B cell (primary cell): ENCODE results near the gene KAZN. TPM values are rescaled to one million over a fixed set of nuclear protein-coding genes. Genes with fewer than 3 reads are reported as not detected.

Experiments
- ATAC-seq: fragments of 200-7000 bp; cut with Tn5 transposase; one replicate; pipeline ENCODE4 v1.10.0; 2021; ENCODE audit warnings: low read depth, mild to moderate bottlenecking, moderate number of reproducible peaks, moderate library complexity
- CTCF ChIA-PET: fragments of 350-600 bp; sonication (Branson Sonifier 250); formaldehyde crosslinking; loops from one replicate; lab custom pipeline; 2021; ENCODE audit warnings: antibody characterized with exemption, inconsistent platforms; lab: Charles Lee
- POLR2A ChIA-PET: fragments of 350-600 bp; sonication (Branson Sonifier 250); formaldehyde crosslinking; loops from one replicate; lab custom pipeline; 2021; ENCODE audit warnings: antibody characterized with exemption; lab: Charles Lee
- DNase-seq: peaks from one replicate; pipeline ENCODE4 v3.0.0; 2013
- H2AFZ ChIP-seq: 2 replicates; pipeline ENCODE4 v1.6.1; 2012; ENCODE audit warnings: mild to moderate bottlenecking, low read depth, low read length; ENCODE audit not compliant: insufficient read depth, poor library complexity, severe bottlenecking
- H3K27ac ChIP-seq, 2 donors: 1 replicate in 1 of 2; 2 replicates in 1 of 2; pipeline ENCODE4 v1.5.1; 2012 to 2013; ENCODE audit warnings: low read length in 2 of 2, mild to moderate bottlenecking in 2 of 2, moderate library complexity in 1 of 2
- H3K27me3 ChIP-seq, 4 experiments: fragments of 200-600 bp in 1 of 4; sonication (generic) in 1 of 4; replicated peaks in 1 of 4; 1 replicate in 2 of 4; 2 replicates in 2 of 4; pipeline versions ENCODE4 v1.6.1 to v1.7.0; 2013 to 2016; ENCODE audit warnings: low read length in 3 of 4, mild to moderate bottlenecking in 2 of 4, mixed read lengths in 1 of 4, moderate library complexity in 1 of 4; ENCODE audit not compliant: insufficient read depth in 4 of 4, control insufficient read depth in 3 of 4; ENCODE audit errors: control extremely low read depth in 1 of 4
- H3K36me3 ChIP-seq, 2 experiments: replicated peaks in 1 of 2; 1 replicate in 1 of 2; 2 replicates in 1 of 2; pipeline versions ENCODE4 v1.6.1 to v1.7.1; 2013; ENCODE audit warnings: low read length in 1 of 2; ENCODE audit not compliant: insufficient read depth in 2 of 2, control insufficient read depth in 1 of 2; ENCODE audit errors: control extremely low read depth in 1 of 2, extremely low read depth in 1 of 2
- H3K4me1 ChIP-seq, 2 donors: fragments of 200-600 bp in 1 of 2; sonication (generic) in 1 of 2; 1 replicate in 1 of 2; 2 replicates in 1 of 2; pipeline versions ENCODE4 v1.5.1 to v1.6.1; 2013 to 2017; ENCODE audit warnings: low read length in 2 of 2; ENCODE audit not compliant: control insufficient read depth in 2 of 2, insufficient read depth in 2 of 2
- H3K4me2 ChIP-seq: replicated peaks from 2 replicates; pipeline ENCODE3; 2012; ENCODE audit warnings: mild to moderate bottlenecking, low read depth, low read length; ENCODE audit not compliant: poor library complexity, severe bottlenecking
- H3K4me3 ChIP-seq, 5 experiments: fragments of 200-600 bp in 1 of 5; sonication (generic) in 1 of 5; 1 replicate in 3 of 5; 2 replicates in 2 of 5; pipeline versions ENCODE4 v1.5.1 to v1.7.0; 2011 to 2016; ENCODE audit warnings: low read length in 4 of 5, mild to moderate bottlenecking in 4 of 5, low read depth in 2 of 5, control low read depth in 1 of 5, moderate library complexity in 1 of 5; ENCODE audit not compliant: insufficient read depth in 1 of 5; ENCODE audit errors: control extremely low read depth in 1 of 5, extremely low read depth in 1 of 5
- H3K79me2 ChIP-seq: fragments of 200-600 bp; sonication (generic); one replicate; pipeline ENCODE4 v1.6.0; 2016; ENCODE audit warnings: low read length; ENCODE audit not compliant: control insufficient read depth, insufficient read depth
- H3K9ac ChIP-seq: fragments of 200-600 bp; sonication (generic); 2 replicates; pipeline ENCODE4 v1.6.1; 2017; ENCODE audit warnings: mild to moderate bottlenecking, low read length, moderate library complexity
- H3K9me3 ChIP-seq, 3 donors: one replicate each; pipeline versions ENCODE4 v1.6.1 to v1.7.1; 2013; ENCODE audit warnings: low read length in 2 of 3; ENCODE audit not compliant: control insufficient read depth in 2 of 3, insufficient read depth in 1 of 3; ENCODE audit errors: control extremely low read depth in 1 of 3
- H4K20me1 ChIP-seq: 2 replicates; pipeline ENCODE4 v1.6.0; 2012; ENCODE audit warnings: mild to moderate bottlenecking, low read length; ENCODE audit not compliant: insufficient read depth, control insufficient read depth, poor library complexity, severe bottlenecking
- H3K27ac Mint-ChIP-seq: one replicate; pipeline ENCODE4 v1.8.0; 2021; ENCODE audit warnings: mixed read lengths
- H3K27me3 Mint-ChIP-seq: one replicate; pipeline ENCODE4 v1.8.0; 2021; ENCODE audit warnings: mixed read lengths
- H3K4me1 Mint-ChIP-seq: one replicate; pipeline ENCODE4 v1.8.0; 2021; ENCODE audit warnings: mixed read lengths
- H3K4me3 Mint-ChIP-seq: one replicate; pipeline ENCODE4 v1.8.0; 2021; ENCODE audit warnings: mixed read lengths
- H3K9me3 Mint-ChIP-seq: one replicate; pipeline ENCODE4 v1.8.0; 2022; ENCODE audit warnings: mixed read lengths; ENCODE audit not compliant: insufficient read depth
- CTCF ChIP-seq: fragments of 200-600 bp; IDR thresholded peaks from one replicate; pipeline ENCODE4 v1.8.0; 2022; ENCODE audit warnings: antibody characterized with exemption, mild to moderate bottlenecking
- EZH2 ChIP-seq: IDR thresholded peaks from 2 replicates; pipeline ENCODE4 v1.6.1; 2012; ENCODE audit warnings: borderline replicate concordance, low read depth, mild to moderate bottlenecking, moderate library complexity, low read length; ENCODE audit not compliant: insufficient read depth, poor library complexity, severe bottlenecking
- WGBS: methylation state at CpG from one replicate; pipeline ENCODE4 v1.1.5; 2013; ENCODE audit warnings: missing lambda C conversion rate; ENCODE audit not compliant: insufficient coverage; 5-methylcytosine and 5-hydroxymethylcytosine counted together
- intact Hi-C: fragments of 100-400 bp; cut with micrococcal nuclease; formaldehyde crosslinking; loops from one replicate; pipeline ENCODE4 v1.10.0; 2022
- polyA plus RNA-seq: library from polyadenylated mRNA; depleted of rRNA; stranded (reverse); fragments of >200 nt; gene quantifications from 2 replicates; pipeline ENCODE4 v1.2.3, GENCODE V29; 2012
- total RNA-seq, 2 donors: library from RNA; stranded (reverse); fragments of 120-200 nt in 1 of 2; gene quantifications; 1 replicate in 1 of 2; 2 replicates in 1 of 2; pipeline versions ENCODE4 v1.2.3 to v1.2.4, GENCODE V29; 2013 to 2022

KAZN gene
- total and polyA plus RNA-seq, 2 donors (not counting 1 experiment from before 2014, with no cell fraction given) = 0.13 to 0.39 TPM

- CTCF ChIA-PET = no interaction called here
- intact Hi-C loops = no loop called here
Observed at GRCh38 chr1:15068997-15069396, 470.5 kb downstream of the KAZN start.

DNA sequence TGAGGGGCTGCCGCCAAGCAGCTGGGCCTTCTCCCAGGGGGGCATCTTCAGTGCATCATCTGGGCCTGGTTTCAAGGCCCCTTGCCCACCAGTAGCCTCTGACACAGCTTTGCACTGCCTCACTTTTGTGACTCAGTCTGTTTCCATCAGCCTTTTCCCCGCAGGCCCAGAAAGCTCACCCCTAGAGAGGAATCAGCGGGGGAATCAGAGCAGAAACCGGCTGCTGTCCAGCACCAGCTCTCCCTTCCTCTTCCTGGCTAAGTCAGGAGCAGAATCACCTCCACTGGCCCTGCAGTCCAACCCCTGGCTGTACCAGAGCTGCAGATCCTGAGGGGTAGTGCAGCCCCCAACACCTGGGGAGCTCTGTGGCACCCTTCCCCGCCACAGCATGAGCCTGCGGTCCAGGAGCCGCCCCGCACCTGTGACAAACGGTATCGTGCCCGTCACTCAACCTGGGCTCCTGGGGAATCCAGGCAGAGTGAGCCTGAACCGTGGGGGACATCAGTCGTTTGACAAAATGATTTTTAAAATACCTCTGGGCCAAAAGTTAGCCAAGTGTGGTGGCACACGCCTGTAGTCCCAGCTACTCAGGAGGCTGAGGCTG, 471.8 kb downstream of the KAZN start:
- Histone ChIP-seq H3K9me3 (no peaks in the 10 kb centered on the region), H3K79me2 (no peaks in the 10 kb centered on the region), H3K4me2 (no peak overlapping the region), H3K36me3 (no peaks in the 10 kb centered on the region), H3K27me3 (no peaks in the 10 kb centered on the region), H3K27ac (no peak overlapping the region), H3K9ac (no peak overlapping the region), H3K4me3 (no peak overlapping the region), H3K4me1 (peaks cover 0 to 3% of the 10 kb centered on the region in 2 donors), H2AFZ (no peak overlapping the region), H4K20me1 (no peaks in the 10 kb centered on the region)
- Mint-ChIP-seq H3K27ac (no peak overlapping the region), H3K9me3 (no peaks in the 10 kb centered on the region), H3K4me1 (no peaks in the 10 kb centered on the region), H3K4me3 (no peak overlapping the region), H3K27me3 (no peaks in the 10 kb centered on the region)
- POLR2A ChIA-PET = no interaction called here
- TF ChIP-seq EZH2 (no peak), CTCF (no peak)
- no peak for ATAC-seq
- DNase-seq = no peak
- 95% methylated on average over 14 of the region's 14 CpGs for WGBS
- CTCF ChIA-PET = no interaction called here
- intact Hi-C loops = no loop called here

More at GRCh38 chr1:15068997-15069396, 470.5 kb downstream of the KAZN start:
- POLR2A ChIA-PET = no interaction called here
- Mint-ChIP-seq H3K27ac (no peak overlapping the region), H3K9me3 (no peaks in the 10 kb centered on the region), H3K4me3 (no peak overlapping the region), H3K27me3 (no peaks in the 10 kb centered on the region), H3K4me1 (no peaks in the 10 kb centered on the region)
- no peaks in the 10 kb centered on the region for H3K36me3 ChIP-seq
- no peak overlapping the region for H3K4me2 ChIP-seq
- TF ChIP-seq CTCF (no peak), EZH2 (no peak)
- ATAC-seq (no peak), DNase-seq (no peak)
- no peak overlapping the region for H3K4me3 ChIP-seq
- no peak overlapping the region for H3K9ac ChIP-seq
- H3K4me1 ChIP-seq = peaks cover 0 to 3% of the 10 kb centered on the region in 2 donors
- WGBS = 93% methylated on average over 4 of the region's 4 CpGs
- no peak overlapping the region for H2AFZ ChIP-seq
- no peaks in the 10 kb centered on the region for H3K79me2 ChIP-seq
- H3K9me3 ChIP-seq = no peaks in the 10 kb centered on the region
- H3K27me3 ChIP-seq = no peaks in the 10 kb centered on the region
- no peak overlapping the region for H3K27ac ChIP-seq
- H4K20me1 ChIP-seq = no peaks in the 10 kb centered on the region
